Measurements from ENCODE around the gene POLA1.
"Not testable (repeated sequence)": the region's sequence is repeated elsewhere in the genome, so short reads cannot be mapped to it uniquely, and the experiment has no call there.

The POLA1 gene

DNA sequence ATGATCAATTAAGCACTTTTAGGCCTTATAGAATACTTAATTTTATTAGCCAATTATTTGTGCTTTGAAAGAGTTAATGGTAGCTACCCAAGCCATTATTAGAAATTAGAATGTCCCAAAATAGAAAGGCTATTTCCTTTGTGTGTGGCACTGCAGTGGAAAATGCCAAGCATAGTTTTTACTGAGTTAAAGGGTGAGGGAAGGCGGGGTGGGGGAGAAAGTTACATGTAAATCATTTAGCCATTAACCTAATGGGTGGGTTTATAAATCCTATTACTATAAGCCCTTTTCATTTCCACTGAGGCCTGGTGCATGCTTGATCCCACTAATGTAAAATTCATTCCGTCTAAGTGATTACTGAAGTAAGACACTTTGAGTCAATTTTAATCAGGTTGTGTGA, 105.8 kb downstream of the POLA1 start:
- DNase-seq = no peak

DNA sequence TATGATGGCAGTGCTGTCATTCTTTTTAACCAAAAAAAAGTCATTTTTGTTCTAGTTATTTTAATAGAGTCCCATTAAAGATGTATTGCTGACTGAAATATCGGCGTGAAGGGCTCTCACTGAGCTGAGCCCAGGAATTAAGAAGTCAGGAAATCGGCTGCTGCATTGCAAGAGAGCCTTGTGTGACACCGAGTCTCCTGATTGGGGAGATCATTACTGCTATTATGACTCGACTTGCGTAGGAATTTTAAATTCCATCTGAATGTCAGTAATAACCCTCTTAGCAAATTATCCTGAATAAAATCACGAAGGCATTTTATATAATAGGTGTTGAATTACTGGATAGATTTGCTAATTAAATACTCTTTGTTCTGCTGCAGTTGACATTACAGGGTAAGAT, 111.5 kb downstream of the POLA1 start:
- DNase-seq = no peak

DNA sequence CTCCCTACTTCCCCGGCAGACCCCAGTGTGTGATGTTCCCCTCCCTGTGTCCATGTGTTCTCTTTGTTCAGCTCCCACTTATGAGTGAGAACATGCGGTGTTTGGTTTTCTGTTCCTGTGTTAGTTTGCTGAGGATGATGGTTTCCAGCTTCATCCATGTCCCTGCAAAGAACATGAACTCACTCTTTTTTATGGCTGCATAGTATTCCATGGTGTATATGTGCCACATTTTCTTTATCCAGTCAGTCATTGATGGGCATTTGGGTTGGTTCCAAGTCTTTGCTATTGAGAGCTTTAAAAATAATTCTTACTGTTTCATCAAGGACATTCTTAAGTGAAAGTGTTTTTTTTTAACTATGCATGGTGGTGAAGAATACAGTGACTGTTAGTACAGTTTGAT, 126.1 kb downstream of the POLA1 start:
- DNase-seq = not testable (repeated sequence)

DNA sequence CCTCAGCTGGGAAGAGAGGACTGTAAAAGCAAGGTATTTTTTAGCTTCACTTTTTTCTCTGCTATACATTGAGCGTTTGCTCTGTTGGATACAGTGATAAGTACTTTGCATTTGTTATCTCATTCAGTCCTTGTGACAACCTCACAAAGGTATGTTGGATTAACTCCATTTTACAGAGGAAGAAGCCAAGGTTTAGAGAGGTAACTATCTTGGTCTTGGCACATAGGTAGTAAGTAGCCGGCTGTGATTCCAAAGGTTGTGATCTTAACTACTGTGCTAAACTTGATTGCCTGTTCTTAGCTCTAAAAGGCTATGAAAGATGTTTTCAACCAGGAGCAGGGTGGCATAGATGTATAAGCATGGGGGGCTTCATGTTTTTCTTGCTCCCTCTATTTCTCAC, 134.4 kb downstream of the POLA1 start:
- DNase-seq = no peak

DNA sequence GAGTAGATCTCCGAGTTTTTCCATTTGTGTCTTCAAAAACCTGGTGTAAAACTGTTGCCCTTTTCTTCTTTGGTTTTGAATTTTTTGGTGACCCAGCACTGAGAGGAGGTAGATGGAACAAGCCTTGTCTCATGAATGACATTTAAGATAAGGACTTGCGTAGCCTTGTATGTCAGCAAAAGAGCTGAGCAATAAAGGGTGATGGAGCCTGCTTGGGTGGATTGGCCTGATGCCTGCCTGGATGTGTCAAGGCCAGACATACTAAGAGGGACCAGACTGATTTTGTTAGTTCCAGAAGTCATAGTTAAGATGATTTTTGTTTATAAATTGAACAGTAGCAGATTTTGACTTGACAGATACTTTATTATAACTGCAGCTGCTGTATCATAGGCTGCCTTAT, 134.9 kb downstream of the POLA1 start:
- DNase-seq = no peak

DNA sequence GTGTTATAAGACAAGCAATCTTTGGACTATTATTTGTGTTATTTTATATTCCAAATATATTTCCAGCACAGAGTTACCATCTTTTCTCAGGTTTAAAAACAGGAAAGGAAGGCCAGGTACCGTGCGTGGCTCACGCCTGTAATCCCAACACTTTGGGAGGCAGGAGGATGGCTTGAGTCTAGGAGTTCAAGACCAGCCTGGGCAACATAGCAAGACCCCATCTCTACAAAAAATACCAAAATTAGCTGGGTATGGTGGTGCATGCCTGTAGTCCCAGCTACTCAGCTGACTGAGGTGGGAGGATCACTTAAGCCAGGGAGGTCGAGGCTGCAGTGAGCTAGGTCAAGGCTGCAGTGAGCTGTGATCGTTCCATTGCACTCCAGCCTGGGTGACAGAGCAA, 140.0 kb downstream of the POLA1 start:
- DNase-seq = no peak

DNA sequence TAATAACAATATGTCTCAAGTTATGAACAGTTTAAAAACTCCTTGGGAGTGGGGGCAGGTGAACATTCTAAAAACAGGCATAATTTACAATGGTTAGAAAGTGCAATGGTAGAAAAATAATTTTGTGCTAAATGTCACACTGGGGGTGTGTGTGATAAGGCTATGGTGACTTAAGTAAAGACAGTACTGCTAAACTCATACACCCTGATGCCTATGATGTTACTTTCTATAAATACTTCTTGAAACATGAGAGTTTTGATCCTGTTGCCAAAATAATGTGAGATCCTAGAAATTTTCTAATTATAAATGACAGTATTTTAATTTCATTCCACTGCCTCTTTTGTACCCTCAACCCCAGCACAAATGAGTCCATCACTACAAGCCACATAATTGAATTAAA, 144.2 kb downstream of the POLA1 start:
- no peak for DNase-seq

DNA sequence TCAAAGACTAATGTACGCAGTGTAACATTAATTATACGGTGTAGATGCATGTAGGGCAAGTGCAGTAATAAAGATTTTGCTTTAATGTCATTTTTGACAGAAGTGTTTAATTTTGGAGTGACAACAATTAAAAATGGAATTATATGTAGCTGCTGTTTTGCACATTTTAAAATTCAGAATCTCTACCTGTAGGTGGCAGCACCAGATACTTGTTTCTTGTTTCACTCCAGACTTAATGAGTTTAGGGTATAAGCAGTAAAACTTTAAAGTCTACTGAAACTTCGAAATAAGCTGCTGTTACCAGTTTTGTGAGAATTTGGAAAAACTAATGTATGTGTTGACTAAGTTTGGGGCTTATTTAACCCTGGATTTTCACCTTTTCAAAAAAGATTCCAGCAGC, 144.9 kb downstream of the POLA1 start:
- DNase-seq = peak; percentile 27

DNA sequence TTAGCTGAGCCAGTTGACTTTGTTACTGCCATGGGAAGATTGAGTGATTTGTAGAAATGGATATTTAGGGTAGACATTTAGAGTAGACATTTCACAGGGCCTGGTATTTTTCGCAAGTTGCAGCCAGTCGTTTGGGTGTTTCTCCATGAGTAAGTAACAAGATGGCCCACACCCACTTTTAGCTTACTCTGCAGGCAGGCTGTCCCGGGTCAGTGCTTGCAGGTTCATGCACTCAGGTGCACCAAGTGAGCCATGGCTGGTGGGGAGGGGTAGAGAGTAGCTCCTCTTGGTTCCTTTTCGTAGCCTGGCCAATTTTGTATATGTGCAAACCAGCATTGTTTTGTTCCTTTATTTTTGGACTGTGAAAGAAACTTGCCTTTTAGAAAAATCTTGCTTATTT, 145.6 kb downstream of the POLA1 start:
- DNase-seq = no peak

DNA sequence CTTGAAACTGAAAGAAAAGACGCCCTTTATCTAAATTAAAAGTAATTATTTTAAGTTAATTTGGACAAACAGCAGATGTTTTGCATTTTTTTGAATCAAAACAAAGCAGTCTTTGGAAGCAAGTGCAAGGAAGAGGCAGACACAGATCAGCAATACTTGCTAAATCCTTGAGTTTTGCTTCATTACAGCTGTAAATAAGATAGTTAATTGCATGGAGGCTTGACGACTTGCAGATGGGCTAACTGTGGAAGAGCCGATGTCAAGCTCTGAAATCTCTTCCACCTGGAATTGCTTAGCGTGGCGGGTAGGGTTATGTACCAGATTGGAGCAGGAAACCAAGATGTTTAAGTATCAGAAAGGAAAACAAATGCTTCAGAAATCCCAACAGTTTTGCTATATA, 148.8 kb downstream of the POLA1 start:
- no peak for DNase-seq

DNA sequence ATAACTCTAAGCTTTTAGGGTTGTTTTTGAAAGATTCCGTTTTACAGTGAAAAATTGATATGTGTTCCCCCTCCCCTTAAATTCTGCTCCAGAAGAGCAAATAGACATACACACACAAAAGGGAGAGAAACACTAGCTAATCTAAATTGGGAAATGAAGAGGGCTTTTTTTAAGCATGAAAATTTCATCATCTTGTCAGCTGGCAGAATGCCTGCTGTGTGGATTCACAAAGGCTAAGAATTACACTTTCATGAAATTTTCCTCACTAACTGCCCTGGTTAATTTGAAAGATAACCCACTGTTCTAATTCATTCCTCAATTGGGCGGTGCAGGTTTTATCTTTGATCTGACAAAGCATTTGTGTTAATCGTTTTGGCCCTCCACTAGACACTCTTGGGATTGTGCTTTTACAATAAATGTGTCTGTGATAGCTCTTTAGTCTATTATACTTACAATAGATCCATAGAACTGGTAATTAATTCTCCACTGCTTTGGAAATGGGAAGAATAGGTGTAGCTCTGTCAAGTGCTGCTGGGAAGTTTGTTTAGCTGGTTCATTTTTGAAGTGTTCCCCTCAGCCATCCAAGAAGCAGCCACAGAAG, 152.9 kb downstream of the POLA1 start:
- DNase-seq = peak; percentile 68

DNA sequence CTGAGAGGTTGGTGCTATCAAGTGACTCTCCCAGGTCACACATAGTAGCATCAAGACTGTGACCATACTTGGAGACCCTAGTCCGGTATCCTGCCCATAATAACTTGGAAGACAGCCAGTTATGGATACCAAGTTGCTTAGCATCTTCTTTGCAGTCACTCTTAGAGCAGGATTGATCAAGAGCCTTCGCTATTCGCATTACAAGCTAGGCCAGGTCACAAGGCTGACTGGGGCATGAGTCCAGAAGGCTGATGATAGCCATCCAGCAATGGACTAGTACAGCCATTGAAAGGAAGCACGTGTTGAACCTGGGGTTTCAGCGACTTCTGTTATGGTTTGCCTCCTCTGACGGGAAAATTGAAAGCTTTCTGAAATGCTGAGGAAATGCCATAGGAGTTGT, 157.6 kb downstream of the POLA1 start:
- DNase-seq = no peak

DNA sequence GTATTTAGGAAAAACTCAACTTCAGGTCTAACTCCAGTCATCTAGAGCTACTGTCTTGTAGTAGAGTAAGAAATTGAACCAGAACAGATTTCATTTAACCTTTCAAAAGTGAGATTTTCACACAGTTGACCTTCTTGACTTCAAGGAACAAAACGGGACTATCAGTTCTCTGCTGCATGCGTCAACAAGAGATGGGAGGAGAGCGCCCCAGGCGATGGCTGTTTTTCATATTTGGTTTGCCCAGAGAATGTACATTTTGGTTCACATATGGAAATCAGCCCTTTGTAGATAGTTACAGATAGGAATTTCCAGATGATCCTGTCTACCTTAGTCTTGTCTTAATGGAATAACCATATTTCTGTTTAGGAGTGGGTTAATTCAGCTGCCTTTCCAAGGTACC, 158.1 kb downstream of the POLA1 start:
- no peak for DNase-seq

DNA sequence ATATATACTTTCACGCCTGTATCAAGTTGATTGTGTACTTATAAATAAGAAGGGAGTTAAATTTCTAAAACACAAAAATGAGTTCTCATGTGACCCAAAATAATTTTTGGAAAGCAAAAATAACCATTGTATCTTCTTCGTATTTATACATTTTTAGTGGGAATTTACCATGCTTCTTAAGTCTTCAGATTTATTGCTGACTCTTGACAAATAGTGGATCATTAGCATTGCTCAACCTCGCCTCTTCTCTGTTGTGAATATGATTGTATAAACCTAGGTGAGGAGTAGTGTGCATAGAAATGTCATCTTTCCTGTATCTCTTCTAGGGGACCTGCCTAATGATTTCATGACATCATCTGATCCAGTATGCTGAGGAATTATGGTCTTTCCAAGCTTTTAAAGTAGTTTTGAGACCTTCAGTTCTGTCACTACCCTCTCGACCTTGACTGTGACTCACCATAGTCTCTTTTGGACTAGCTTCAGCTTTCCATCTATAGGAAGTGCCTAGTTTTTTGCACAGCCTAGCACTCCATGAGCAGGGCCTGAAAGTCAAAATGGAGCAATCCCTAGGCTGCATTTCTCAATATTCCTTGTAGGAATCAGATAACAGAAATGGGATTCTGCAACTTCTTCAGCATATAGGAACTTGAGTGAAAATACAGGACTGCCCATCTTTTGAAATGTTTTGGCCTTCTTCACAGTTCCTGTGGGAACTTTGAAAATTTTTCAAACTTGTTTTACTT, 164.5 kb downstream of the POLA1 start:
- DNase-seq = no peak

DNA sequence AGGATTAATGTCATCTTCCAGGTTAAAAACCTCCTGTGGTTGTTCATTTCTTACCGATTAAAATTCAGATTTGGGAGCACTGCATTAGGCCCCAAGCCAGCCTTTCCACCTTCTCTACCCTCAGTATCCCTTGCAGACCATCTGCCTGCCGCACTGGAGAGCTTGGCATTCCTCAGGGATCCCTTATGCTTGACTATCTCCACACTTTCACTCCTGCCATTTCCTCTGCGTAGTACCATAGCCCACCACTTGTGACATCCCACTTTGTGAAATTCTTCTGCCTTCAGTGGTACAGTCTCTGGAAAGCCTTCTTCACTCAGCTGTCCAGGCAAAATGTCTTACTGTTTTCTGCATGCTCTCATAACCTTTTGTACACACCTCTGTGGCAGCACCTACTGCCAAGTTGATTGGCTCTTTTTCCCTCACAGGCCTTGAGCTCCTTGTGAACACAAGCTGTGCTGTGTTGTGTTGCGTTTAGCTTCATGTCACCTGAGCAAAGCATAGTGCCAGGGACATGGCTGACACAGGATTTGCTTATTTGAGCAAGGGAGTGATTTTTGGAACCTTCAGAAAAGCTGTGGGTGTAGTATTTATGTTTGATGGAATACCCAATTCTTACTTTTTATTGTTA, 165.6 kb downstream of the POLA1 start:
- no peak for DNase-seq

DNA sequence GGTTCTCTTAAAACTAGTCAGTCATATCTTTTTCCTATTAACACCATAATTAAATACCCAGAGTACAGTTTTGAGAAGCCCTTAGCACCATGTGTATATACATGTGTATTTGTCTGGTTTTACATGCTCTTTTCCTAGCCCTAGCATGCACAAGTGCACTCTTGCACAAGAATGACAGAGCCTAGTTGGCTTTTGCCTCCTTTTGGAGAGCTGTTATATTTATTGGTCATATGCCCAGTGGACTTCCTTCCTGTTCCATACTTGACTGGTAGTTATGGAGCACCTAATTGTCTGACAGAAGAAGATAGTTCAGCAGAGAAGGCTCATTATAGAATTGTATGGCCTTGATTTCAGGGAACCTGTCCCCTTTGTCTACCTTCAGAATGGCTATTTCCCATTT, 166.4 kb downstream of the POLA1 start:
- no peak for DNase-seq

DNA sequence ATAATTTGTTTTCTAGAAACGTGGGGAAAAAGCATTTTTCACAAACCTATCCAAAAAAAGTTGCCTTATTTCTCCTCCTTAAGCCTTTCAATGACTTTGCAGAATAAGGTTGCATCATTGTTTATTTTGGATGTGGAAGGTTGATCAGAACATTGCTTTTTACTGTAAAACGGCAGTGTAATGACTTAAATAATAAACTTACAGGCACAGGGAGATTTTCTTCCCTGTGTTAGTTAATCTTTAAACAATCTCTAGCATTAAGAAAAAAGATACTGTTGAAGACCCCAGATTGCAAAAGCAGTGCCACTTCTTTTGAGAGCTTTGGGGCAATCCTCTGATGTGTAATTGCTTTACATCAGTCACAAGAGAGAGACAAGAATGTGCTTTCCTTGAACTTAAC, 168.6 kb downstream of the POLA1 start:
- DNase-seq = no peak

DNA sequence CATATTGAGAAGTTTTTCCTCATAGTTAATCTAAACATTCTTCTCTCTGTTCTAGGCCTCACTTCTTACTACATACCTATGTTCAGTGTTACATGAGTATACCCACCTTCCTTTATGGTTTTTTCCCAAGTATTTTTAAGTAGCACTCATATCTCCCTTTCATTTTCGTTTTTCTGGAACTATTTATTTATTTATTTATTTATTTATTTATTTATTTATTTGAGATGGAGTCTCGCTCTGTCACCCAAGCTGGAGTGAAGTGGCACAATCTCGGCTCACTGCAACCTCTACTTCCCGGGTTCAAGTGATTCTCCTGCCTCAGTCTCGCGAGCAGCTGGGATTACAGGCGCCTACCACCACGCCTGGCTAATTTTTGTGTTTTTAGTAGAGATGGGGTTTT, 170.1 kb downstream of the POLA1 start:
- DNase-seq = not testable (repeated sequence)

DNA sequence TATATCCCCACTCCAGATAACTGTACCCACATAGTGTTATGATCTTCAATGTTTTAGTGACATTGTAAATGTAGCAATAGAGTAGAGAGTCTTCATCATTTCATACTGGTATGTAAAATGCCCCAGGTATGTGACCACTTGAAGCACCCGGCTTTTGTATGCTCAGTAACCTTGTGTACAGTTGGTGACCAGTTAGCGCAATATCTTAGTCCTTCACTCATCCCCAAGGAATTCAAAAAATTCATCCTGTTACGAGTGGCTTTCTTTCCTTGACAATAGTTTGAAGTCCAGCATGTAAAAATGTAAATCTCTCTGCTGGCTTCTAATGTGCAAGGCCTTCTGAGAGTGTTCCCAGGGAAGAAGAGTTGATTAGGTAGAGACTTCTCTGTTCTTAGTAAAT, 176.4 kb downstream of the POLA1 start:
- no peak for DNase-seq

DNA sequence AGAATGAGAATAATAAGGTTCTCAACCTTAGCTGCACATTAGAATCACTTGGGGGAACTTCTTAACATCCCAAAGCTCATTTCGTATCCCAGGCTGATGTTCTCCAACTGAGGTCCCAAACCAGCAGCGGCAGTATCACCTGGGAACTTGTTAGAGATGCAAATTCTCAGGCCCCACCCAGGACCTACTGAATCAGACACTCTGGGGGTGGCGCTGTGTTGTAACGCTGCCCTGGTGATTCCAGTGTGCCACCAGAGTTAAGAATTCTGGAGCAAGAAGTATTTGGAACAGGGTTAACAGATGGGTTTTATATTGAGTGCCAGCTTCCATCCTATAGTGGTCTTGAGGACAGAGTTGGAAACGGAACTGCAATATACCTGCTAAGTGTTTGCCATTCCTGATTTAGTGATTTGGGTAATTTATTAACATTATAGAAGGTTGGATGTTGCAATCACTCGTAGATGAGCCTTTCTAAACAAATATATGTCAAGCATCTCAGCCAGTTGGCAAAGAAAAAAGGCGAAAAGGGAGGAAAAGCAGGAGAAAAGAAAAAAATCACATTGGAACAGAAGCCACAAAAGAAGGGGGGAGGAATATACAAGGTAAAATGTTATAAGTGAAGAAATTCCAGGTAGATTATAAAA, 181.0 kb downstream of the POLA1 start:
- DNase-seq = no peak

DNA sequence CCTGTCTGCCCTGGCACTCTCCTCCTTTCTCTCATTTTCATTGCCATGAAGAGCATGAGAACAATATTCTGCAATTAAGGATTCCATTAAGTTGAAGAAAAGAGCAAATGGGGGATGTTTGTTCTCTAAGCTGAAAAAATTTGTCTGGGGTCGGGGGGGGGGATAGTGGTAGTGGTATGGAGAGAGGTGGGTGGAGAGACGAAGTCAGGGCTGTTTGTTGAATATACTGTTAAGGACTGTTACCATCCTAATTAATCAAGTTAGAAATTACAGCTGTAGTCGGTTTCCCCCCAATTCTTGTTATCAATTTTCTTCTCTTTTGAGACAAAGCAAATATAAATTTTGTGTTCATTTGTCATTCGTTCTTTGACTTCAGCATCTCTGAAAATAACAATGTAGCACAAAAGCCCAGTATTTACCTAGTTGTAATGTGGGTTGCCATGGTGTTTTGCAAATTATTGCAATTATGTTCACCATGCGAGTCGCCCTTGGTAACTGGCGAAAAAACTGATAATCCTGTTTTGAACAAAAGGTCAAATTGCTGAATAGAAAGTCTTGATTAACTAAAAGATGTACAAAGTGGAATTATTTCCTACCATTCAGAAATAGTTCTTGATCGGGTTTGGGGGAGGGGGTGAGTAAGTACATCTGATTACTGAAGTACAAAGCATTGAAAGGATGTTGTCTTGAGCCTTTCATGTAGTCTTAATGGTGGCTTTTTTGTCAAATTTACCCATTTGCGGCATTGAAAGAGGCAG, 183.0 kb downstream of the POLA1 start:
- peak; percentile 5 for DNase-seq

DNA sequence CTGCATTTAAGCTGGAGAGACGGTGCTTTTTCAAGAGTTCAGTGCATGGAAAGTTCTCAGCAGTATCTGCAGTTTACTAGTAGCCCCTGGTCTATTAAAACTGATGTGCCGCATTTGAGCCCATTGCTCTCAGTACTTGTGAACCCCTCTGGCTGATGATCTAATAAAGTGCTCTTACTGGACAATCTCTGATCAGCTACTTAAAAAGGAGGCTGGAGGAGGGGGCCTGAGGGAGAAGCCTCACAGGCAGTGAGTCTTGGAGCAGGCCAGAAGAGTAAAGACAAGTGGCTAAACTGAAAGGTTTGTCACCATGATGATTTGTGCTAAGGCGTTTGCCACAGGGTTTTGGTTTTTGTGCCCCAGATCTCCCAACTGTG, 183.6 kb downstream of the POLA1 start:
- DNase-seq = no peak
